Hindlimb muscle (tissue), 1 donor: ENCODE results near the gene NAXD. TPM values are rescaled to one million over a fixed set of nuclear protein-coding genes. Genes with fewer than 3 reads are reported as not detected.
"Not testable (repeated sequence)": the region's sequence is repeated elsewhere in the genome, so short reads cannot be mapped to it uniquely, and the experiment has no call there.

Experiments used
- DNase-seq: peaks from one replicate; pipeline ENCODE4 v3.0.0-alpha.2; 2013
- polyA plus RNA-seq: library from polyadenylated mRNA; unstranded; fragments of 120-200 nt; gene quantifications from one replicate; pipeline ENCODE4 v1.2.1, GENCODE V29; 2013; ENCODE audit not compliant: insufficient read length

Gene NAXD
- polyA plus RNA-seq = 31.2 TPM

- peak; percentile 92 for DNase-seq
These were observed at the start of gene NAXD for GRCh38 chr13:110615322-110616102. Gene NAXD, plus strand, starts transcription at chr13:110615545. Its CDS starts 57 bp downstream, at chr13:110615602.

GRCh38 chr13:110566171-110566570 is 49.2 kb upstream of the NAXD start:
- no peak for DNase-seq

- DNase-seq = no peak
These were observed 46.7 kb upstream of the NAXD start for GRCh38 chr13:110568612-110569011.

- DNase-seq = not testable (repeated sequence)
These were observed 45.4 kb upstream of the NAXD start for GRCh38 chr13:110569962-110570361.

GRCh38 chr13:110570886-110571285 is 44.5 kb upstream of the NAXD start:
- DNase-seq = no peak

- no peak for DNase-seq
These were observed 43.2 kb upstream of the NAXD start for GRCh38 chr13:110571896-110572777.

GRCh38 chr13:110572778-110573118 is 42.6 kb upstream of the NAXD start:
- DNase-seq = no peak

- DNase-seq = no peak
These were observed 41.2 kb upstream of the NAXD start for GRCh38 chr13:110574161-110574560.

GRCh38 chr13:110575322-110576069 is 39.8 kb upstream of the NAXD start:
- DNase-seq = no peak

GRCh38 chr13:110576070-110576394 is 39.3 kb upstream of the NAXD start:
- no peak for DNase-seq

- no peak for DNase-seq
These were observed 38.4 kb upstream of the NAXD start for GRCh38 chr13:110576736-110577476.

GRCh38 chr13:110578363-110578762 is 37.0 kb upstream of the NAXD start:
- no peak for DNase-seq

- no peak for DNase-seq
These were observed 34.5 kb upstream of the NAXD start for GRCh38 chr13:110580800-110581199.

GRCh38 chr13:110581506-110582185 is 33.7 kb upstream of the NAXD start:
- no peak for DNase-seq

GRCh38 chr13:110582421-110582954 is 32.9 kb upstream of the NAXD start:
- DNase-seq = no peak

- no peak for DNase-seq
These were observed 32.0 kb upstream of the NAXD start for GRCh38 chr13:110583178-110583865.

GRCh38 chr13:110589793-110590390 is 25.5 kb upstream of the NAXD start:
- DNase-seq = no peak

- DNase-seq = no peak
These were observed 24.8 kb upstream of the NAXD start for GRCh38 chr13:110590577-110590976.

GRCh38 chr13:110592665-110593064 is 22.7 kb upstream of the NAXD start:
- DNase-seq = no peak

- peak; percentile 56 for DNase-seq
These were observed 21.8 kb upstream of the NAXD start for GRCh38 chr13:110593430-110594130.
